Liver (tissue), 3 donors: ENCODE results near the gene ECE1.

Experiments used
- ATF3 ChIP-seq: IDR thresholded peaks from 2 replicates; pipeline ENCODE4 v1.6.1; 2016; ENCODE audit warnings: antibody characterized with exemption
- CTCF ChIP-seq: fragments of 150-350 bp; IDR thresholded peaks from 2 replicates; pipeline ENCODE4 v1.5.1; 2017; ENCODE audit warnings: improper control_type of control experiment, low read depth, low read length; ENCODE audit not compliant: missing input control
- FOXA1 ChIP-seq: IDR thresholded peaks from 2 replicates; pipeline ENCODE4 v1.6.1; 2016; ENCODE audit warnings: antibody characterized with exemption
- GABPA ChIP-seq, 2 donors: IDR thresholded peaks in 1 of 2; conservative IDR thresholded peaks in 1 of 2; 2 replicates each; pipeline ENCODE4 v1.6.1; 2016; ENCODE audit warnings: antibody characterized with exemption in 2 of 2, mild to moderate bottlenecking in 1 of 2, moderate library complexity in 1 of 2
- MAX ChIP-seq: IDR thresholded peaks from 2 replicates; pipeline ENCODE4 v1.6.1; 2016; ENCODE audit warnings: antibody characterized with exemption
- RAD21 ChIP-seq, 2 donors: IDR thresholded peaks; 2 replicates each; pipeline ENCODE4 v1.6.1; 2016; ENCODE audit warnings: antibody characterized with exemption in 2 of 2, mild to moderate bottlenecking in 2 of 2
- REST ChIP-seq: IDR thresholded peaks from 2 replicates; pipeline ENCODE4 v1.6.1; 2016; ENCODE audit warnings: antibody characterized with exemption, mild to moderate bottlenecking
- RXRA ChIP-seq, 2 donors: IDR thresholded peaks; 2 replicates each; pipeline ENCODE4 v1.6.1; 2017 to 2018; ENCODE audit warnings: antibody characterized with exemption in 2 of 2, mild to moderate bottlenecking in 1 of 2
- SP1 ChIP-seq: IDR thresholded peaks from 2 replicates; pipeline ENCODE4 v1.6.1; 2018; ENCODE audit warnings: antibody characterized with exemption, mild to moderate bottlenecking
- TAF1 ChIP-seq: conservative IDR thresholded peaks from 2 replicates; pipeline ENCODE4 v1.6.1; 2016; ENCODE audit warnings: antibody characterized with exemption, mild to moderate bottlenecking
- YY1 ChIP-seq: IDR thresholded peaks from 2 replicates; pipeline ENCODE4 v1.6.1; 2016; ENCODE audit warnings: antibody characterized with exemption, mild to moderate bottlenecking
- ZBTB33 ChIP-seq: IDR thresholded peaks from 2 replicates; pipeline ENCODE4 v1.6.1; 2016; ENCODE audit warnings: antibody characterized with exemption
- donor health status: healthy.
- donor health status: healthy.

GRCh38 chr1:21327566-21328323 is 37.5 kb upstream of the ECE1 start:
- no peak for TF ChIP-seq CTCF
- TF ChIP-seq SP1, result no peak
- no peak for TF ChIP-seq MAX
- no peak for TF ChIP-seq REST
- no peak for TF ChIP-seq ATF3
- peak in 1 of 2 donors; percentile 14 for TF ChIP-seq RXRA (IDR thresholded peaks at IDR 0.05)
- no peak for TF ChIP-seq GABPA (IDR thresholded peaks at IDR 0.05 in 1 of 2, conservative IDR thresholded peaks at IDR 0.05 in 1 of 2)
- TF ChIP-seq YY1, result no peak
- TF ChIP-seq TAF1, result no peak
- no peak for TF ChIP-seq RAD21 (IDR thresholded peaks at IDR 0.05)
- TF ChIP-seq FOXA1, result no peak
- TF ChIP-seq ZBTB33, result no peak
